GM18498 (cell line): ENCODE results near the gene CEP131.

ENCODE experiments used
- ATAC-seq: cut with Tn5 transposase; IDR thresholded peaks from one replicate; pipeline ENCODE4 v1.9.1; 2021; ENCODE audit warnings: mild to moderate bottlenecking, moderate library complexity; ENCODE audit not compliant: unreplicated experiment

The CEP131 gene

GRCh38 chr17:81189670-81190530 lies 32.9 kb downstream of the CEP131 start:
- ATAC-seq = no peak

GRCh38 chr17:81189016-81189415 lies 33.7 kb downstream of the CEP131 start:
- ATAC-seq = no peak

GRCh38 chr17:81188491-81188840 lies 34.3 kb downstream of the CEP131 start:
- no peak for ATAC-seq

GRCh38 chr17:81187586-81188490 lies 34.9 kb downstream of the CEP131 start:
- no peak for ATAC-seq

GRCh38 chr17:81187120-81187519 lies 35.6 kb downstream of the CEP131 start:
- ATAC-seq = no peak

- no peak for ATAC-seq
Measured at GRCh38 chr17:81186203-81186602, 36.6 kb downstream of the CEP131 start.

GRCh38 chr17:81184555-81184954 lies 38.2 kb downstream of the CEP131 start:
- no peak for ATAC-seq

- no peak for ATAC-seq
Measured at GRCh38 chr17:81183807-81184206, 39.0 kb downstream of the CEP131 start.

GRCh38 chr17:81183316-81183715 lies 39.4 kb downstream of the CEP131 start:
- no peak for ATAC-seq

- ATAC-seq = no peak
Measured at GRCh38 chr17:81182596-81182995, 40.2 kb downstream of the CEP131 start.

GRCh38 chr17:81181811-81182185 lies 41.0 kb downstream of the CEP131 start:
- ATAC-seq = no peak

- no peak for ATAC-seq
Measured at GRCh38 chr17:81180836-81181810, 41.6 kb downstream of the CEP131 start.

- no peak for ATAC-seq
Measured at GRCh38 chr17:81179861-81180260, 42.9 kb downstream of the CEP131 start.

- no peak for ATAC-seq
Measured at GRCh38 chr17:81179220-81179619, 43.5 kb downstream of the CEP131 start.

- ATAC-seq = no peak
Measured at GRCh38 chr17:81178136-81179091, 44.4 kb downstream of the CEP131 start.

GRCh38 chr17:81176666-81177065 lies 46.1 kb downstream of the CEP131 start:
- ATAC-seq = no peak

GRCh38 chr17:81173762-81174155 lies 49.0 kb downstream of the CEP131 start:
- ATAC-seq = no peak

- ATAC-seq = no peak
Measured at GRCh38 chr17:81173052-81173761, 49.6 kb downstream of the CEP131 start.

- ATAC-seq = no peak
Measured at GRCh38 chr17:81171941-81172340, 50.8 kb downstream of the CEP131 start.
